Nasal cavity respiratory epithelium epithelial cell of viscerocranial mucosa (primary cell): ENCODE results near the gene VANGL1. TPM values are rescaled to one million over a fixed set of nuclear protein-coding genes. Genes with fewer than 3 reads are reported as not detected.

Experiments used
- total RNA-seq: library from RNA; depleted of rRNA; stranded (reverse); fragments of >200 nt; gene quantifications from 2 replicates; pipeline ENCODE4 v1.2.3, GENCODE V29; 2014

Gene VANGL1
- total RNA-seq, result 9.2 and 27.9 TPM in 2 replicates

DNA sequence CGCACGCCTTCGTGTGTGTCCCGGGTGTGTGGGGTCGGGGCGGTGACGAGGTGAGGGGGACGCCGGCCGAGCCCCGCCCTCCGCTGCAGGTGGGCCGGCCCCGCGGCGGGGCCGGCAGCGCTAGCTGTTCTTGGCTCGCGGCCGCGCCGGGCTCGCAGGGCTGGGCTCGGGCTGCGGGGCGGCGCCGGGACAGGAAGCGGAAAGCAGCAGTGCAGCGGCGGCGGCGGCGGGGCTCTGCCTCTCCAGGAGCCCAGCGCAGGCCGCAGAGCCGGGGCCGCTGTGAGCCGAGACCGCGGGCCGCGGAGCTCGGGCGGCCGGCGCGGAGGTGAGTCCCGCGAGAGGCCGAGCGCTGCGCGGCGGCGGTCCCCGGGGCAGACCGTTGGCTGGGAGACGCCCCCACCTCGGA lies at the start of gene VANGL1:
TSS of gene VANGL1 (plus strand) at position 209 of the 406 bp plus-strand sequence. CDS start 9,444 bp downstream, outside the sequence.

Other genes starting within 250 kb of the VANGL1 start
- gene CASQ2, start 126.7 kb downstream of the VANGL1 start, total RNA-seq, result under 0.01 and 0.07 TPM in 2 replicates
- 1.4 and 1.6 TPM in 2 replicates for gene NHLH2, start 199.2 kb downstream of the VANGL1 start, total RNA-seq